Endothelial cell of umbilical vein (primary cell): ENCODE measurements around the gene MPIG6B. TPM values are rescaled to one million over a fixed set of nuclear protein-coding genes. Genes with fewer than 3 reads are reported as not detected.

Experiments used
- BruUV-seq: library from RNA; stranded (reverse); fragments of 400-500 nt; replicated peaks from 2 replicates; lab custom pipeline; 2021; lab: Mats Ljungman, UMichigan
- CTCF ChIA-PET: fragments of 300-600, 350-600 bp; sonication (Branson Sonifier 250); formaldehyde crosslinking; loops from one replicate; lab custom pipeline; 2021; ENCODE audit warnings: antibody characterized with exemption, inconsistent platforms; lab: Charles Lee
- POLR2A ChIA-PET: fragments of 300-600, 350-600 bp; sonication (Branson Sonifier 250); formaldehyde crosslinking; loops from one replicate; lab custom pipeline; 2021; ENCODE audit warnings: antibody characterized with exemption, inconsistent platforms; lab: Charles Lee
- DNase-seq: peaks from one replicate; pipeline ENCODE4 v3.0.0-alpha.2; 2011; ENCODE audit warnings: low read depth, low spot score
- FAIRE-seq: peaks from 2 replicates; lab custom pipeline; 2011; peaks lifted over from hg19 to GRCh38; lab: Jason Lieb, UNC
- H2AFZ ChIP-seq: 2 replicates; pipeline ENCODE4 v1.6.0; 2012; ENCODE audit warnings: low read depth, low read length, control low read depth, inconsistent platforms
- H3K27ac ChIP-seq: 2 replicates; pipeline ENCODE4 v1.5.1; 2011; ENCODE audit warnings: low read depth, mild to moderate bottlenecking, control low read depth, low read length, moderate library complexity; ENCODE audit not compliant: insufficient read depth
- H3K27me3 ChIP-seq, 2 experiments: 2 replicates each; pipeline versions ENCODE4 v1.6.0 to v1.6.1; 2011; ENCODE audit warnings: low read length in 2 of 2, mixed read lengths in 1 of 2; ENCODE audit not compliant: control insufficient read depth in 2 of 2, insufficient read depth in 2 of 2
- H3K36me3 ChIP-seq, 2 experiments: 2 replicates in 1 of 2; 3 replicates in 1 of 2; pipeline ENCODE4 v1.5.1; 2011; ENCODE audit warnings: low read length in 2 of 2, mild to moderate bottlenecking in 1 of 2, moderate library complexity in 1 of 2; ENCODE audit not compliant: control insufficient read depth in 2 of 2, insufficient read depth in 2 of 2; ENCODE audit errors: extremely low read depth in 1 of 2
- H3K4me1 ChIP-seq: 3 replicates; pipeline ENCODE4 v1.5.1; 2011; ENCODE audit warnings: mild to moderate bottlenecking, low read length; ENCODE audit not compliant: control insufficient read depth, insufficient read depth; ENCODE audit errors: extremely low read depth
- H3K4me2 ChIP-seq: 2 replicates; pipeline ENCODE4 v1.6.1; 2011; ENCODE audit warnings: low read length, control low read depth, mixed read lengths; ENCODE audit not compliant: insufficient read depth
- H3K4me3 ChIP-seq, 3 experiments: fragments of 200-600 bp in 1 of 3; sonication (generic), shearing (Covaris generic) in 1 of 3; replicated peaks in 1 of 3; 2 replicates each; pipeline ENCODE4 v1.5.1; 2011 to 2016; ENCODE audit warnings: control low read depth in 3 of 3, low read length in 3 of 3, mild to moderate bottlenecking in 2 of 3, inconsistent platforms in 1 of 3, low read depth in 1 of 3, moderate library complexity in 1 of 3; ENCODE audit not compliant: insufficient read depth in 1 of 3
- H3K79me2 ChIP-seq: 2 replicates; pipeline ENCODE4 v1.6.0; 2012; ENCODE audit warnings: low read length, inconsistent platforms; ENCODE audit not compliant: control insufficient read depth, insufficient read depth
- H3K9ac ChIP-seq: replicated peaks from 2 replicates; pipeline ENCODE3; 2011; ENCODE audit warnings: low read length, control low read depth; ENCODE audit not compliant: insufficient read depth; ENCODE audit errors: extremely low read depth
- H3K9me1 ChIP-seq: replicated peaks from 3 replicates; pipeline ENCODE4 v1.6.0; 2011; ENCODE audit warnings: mild to moderate bottlenecking, low read length; ENCODE audit not compliant: control insufficient read depth, insufficient read depth; ENCODE audit errors: extremely low read depth
- H3K9me3 ChIP-seq: replicated peaks from 2 replicates; pipeline ENCODE4 v1.5.1; 2012; ENCODE audit warnings: low read length, inconsistent platforms; ENCODE audit not compliant: control insufficient read depth, insufficient read depth
- H4K20me1 ChIP-seq: replicated peaks from 2 replicates; pipeline ENCODE3; 2011; ENCODE audit warnings: mild to moderate bottlenecking, low read length; ENCODE audit not compliant: control insufficient read depth, insufficient read depth; ENCODE audit errors: extremely low read depth
- CTCF ChIP-seq, 2 donors: IDR thresholded peaks; 1 replicate in 1 of 2; 2 replicates in 1 of 2; pipeline ENCODE4 v1.5.1; 2011; ENCODE audit warnings: low read length in 2 of 2, mild to moderate bottlenecking in 2 of 2, moderate library complexity in 2 of 2, control low read depth in 1 of 2, inconsistent platforms in 1 of 2, low read depth in 1 of 2; ENCODE audit not compliant: insufficient read depth in 1 of 2; ENCODE audit errors: extremely low read depth in 1 of 2
- EZH2 ChIP-seq: IDR thresholded peaks from 2 replicates; pipeline ENCODE4 v1.6.1; 2012; ENCODE audit warnings: borderline replicate concordance, low read depth, mild to moderate bottlenecking, moderate library complexity, low read length, inconsistent platforms; ENCODE audit not compliant: severe bottlenecking
- FOS ChIP-seq: IDR thresholded peaks from 2 replicates; pipeline ENCODE4 v1.6.1; 2011; ENCODE audit warnings: mild to moderate bottlenecking, low read length, moderate library complexity, borderline replicate concordance; ENCODE audit not compliant: insufficient read depth
- GATA2 ChIP-seq: IDR thresholded peaks from 2 replicates; pipeline ENCODE4 v1.7.0; 2011; ENCODE audit warnings: low read depth, mild to moderate bottlenecking, moderate library complexity, mixed read lengths, low read length; ENCODE audit not compliant: insufficient read length, insufficient read depth
- JUN ChIP-seq: IDR thresholded peaks from 2 replicates; pipeline ENCODE4 v1.6.1; 2011; ENCODE audit warnings: borderline replicate concordance, low read depth; ENCODE audit not compliant: insufficient read length, insufficient read depth
- MAX ChIP-seq: IDR thresholded peaks from 2 replicates; pipeline ENCODE4 v1.6.1; 2011; ENCODE audit not compliant: insufficient read depth, insufficient read length
- MYC ChIP-seq: IDR thresholded peaks from one replicate; pipeline ENCODE4 v1.6.1; 2011; ENCODE audit warnings: mild to moderate bottlenecking, low read depth, low read length
- POLR2A ChIP-seq: IDR thresholded peaks from 2 replicates; pipeline ENCODE4 v1.6.1; 2012; ENCODE audit warnings: low read depth, mild to moderate bottlenecking, control low read depth, low read length
- POLR2AphosphoS5 ChIP-seq: IDR thresholded peaks from 2 replicates; pipeline ENCODE4 v1.6.1; 2012; ENCODE audit warnings: low read depth, mild to moderate bottlenecking, control low read depth, low read length, moderate library complexity; ENCODE audit not compliant: insufficient read depth
- dilution Hi-C: fragments of 300-500 bp; cut with MboI; formaldehyde crosslinking; loops from one replicate; pipeline ENCODE4 v1.15.0; 2019; ENCODE audit warnings: low sequenced_read_pairs; ENCODE audit not compliant: extremely low pct_ligation_motif_present
- intact Hi-C: fragments of 100-400 bp; cut with micrococcal nuclease; formaldehyde crosslinking; loops from one replicate; pipeline ENCODE4 v1.10.0; 2022
- polyA plus RNA-seq, 4 experiments: library from polyadenylated mRNA; depleted of rRNA in 3 of 4; stranded (reverse) in 3 of 4; unstranded in 1 of 4; fragments of >200 nt; gene quantifications; 2 replicates each; pipeline versions ENCODE4 v1.2.1 to v1.2.3, GENCODE V29; 2011 to 2012; ENCODE audit warnings: missing spikeins in 1 of 4
- total RNA-seq: library from RNA; stranded (reverse); gene quantifications from 2 replicates; pipeline ENCODE4 v1.2.3, GENCODE V29; 2021

Gene MPIG6B
- total and polyA plus RNA-seq, 2 donors (not counting 3 experiments of a cell fraction or from before 2014, with no cell fraction given): not detected

- no peak for TF ChIP-seq JUN
- no peak for TF ChIP-seq MAX
- no peak for TF ChIP-seq CTCF (IDR thresholded peaks at IDR 0.05; ENCODE audit: extremely low read depth in 1 of 2, insufficient read depth in 1 of 2, low read depth in 1 of 2, low read length in 2 of 2)
- TF ChIP-seq MYC: no peak
- no peak for TF ChIP-seq POLR2AphosphoS5
- TF ChIP-seq POLR2A: no peak
- no peak for TF ChIP-seq EZH2
- TF ChIP-seq FOS: no peak
- TF ChIP-seq GATA2: no peak
- FAIRE-seq: no peak
- Histone ChIP-seq H3K4me2 (no peak overlapping the region), H3K79me2 (no peaks in the 10 kb centered on the region), H3K4me3 (no peak overlapping the region), H3K4me1 (peaks cover 5% of the 10 kb centered on the region), H2AFZ (no peak overlapping the region), H3K27ac (no peak overlapping the region), H3K9me1 (no peaks in the 10 kb centered on the region), H3K9ac (no peak overlapping the region), H3K9me3 (no peaks in the 10 kb centered on the region), H3K36me3 (peaks cover 5 to 16% of the 10 kb centered on the region in 2 experiments), H3K27me3 (no peaks in the 10 kb centered on the region), H4K20me1 (no peaks in the 10 kb centered on the region)
- CTCF ChIA-PET: no interaction called here
- dilution Hi-C loops: no loop called here
- DNase-seq: no peak
- POLR2A ChIA-PET: no interaction called here
- intact Hi-C loops: no loop called here
- no TSS peak for BruUV-seq
Measured at GRCh38 chr6:31676322-31676903, 46.8 kb upstream of the MPIG6B start.
